ENCODE results near the gene PTPRH.

- no peak for TF ChIP-seq CTCF (IDR thresholded peaks at IDR 0.05)
- TF ChIP-seq EZH2 (IDR thresholded peaks at IDR 0.05; ENCODE audit: borderline replicate concordance, insufficient read depth, low read depth, low read length, poor library complexity, severe bottlenecking) = no peak
Measured at GRCh38 chr19:55220525-55220924, 11.2 kb upstream of the PTPRH start.

Data from B cell (primary cell).